Hematopoietic multipotent progenitor cell treated with erythropoietin and hydrocortisone succinate and interleukin-3 and kit ligand, for 15 days (in vitro differentiated cells): Measurements from ENCODE around the gene PPM1E.
"Not testable (repeated sequence)": the region's sequence is repeated elsewhere in the genome, so short reads cannot be mapped to it uniquely, and the experiment has no call there.

ENCODE experiments used
- DNase-seq: peaks from one replicate; pipeline ENCODE4 v3.0.0-alpha.2; 2015; ENCODE audit warnings: low spot score

The PPM1E gene

GRCh38 chr17:58840820-58841612 lies 85.4 kb downstream of the PPM1E start:
- no peak for DNase-seq

- not testable (repeated sequence) for DNase-seq
Observed at GRCh38 chr17:58846413-58846812, 90.8 kb downstream of the PPM1E start.

DNA sequence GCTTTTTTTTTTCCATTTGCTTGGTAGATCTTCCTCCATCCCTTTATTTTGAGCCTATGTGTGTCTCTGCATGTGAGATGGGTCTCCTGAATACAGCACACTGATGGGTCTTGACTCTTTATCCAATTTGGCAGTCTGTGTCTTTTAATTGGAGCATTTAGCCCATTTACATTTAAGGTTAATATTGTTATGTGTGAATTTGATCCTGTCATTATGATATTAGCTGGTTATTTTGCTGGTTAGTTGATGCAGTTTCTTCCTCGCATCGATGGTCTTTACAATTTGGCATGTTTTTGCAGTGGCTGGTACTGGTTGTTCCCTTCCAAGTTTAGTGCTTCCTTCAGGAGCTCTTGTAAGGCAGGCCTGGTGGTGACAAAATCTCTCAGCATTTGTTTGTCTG lies 94.5 kb downstream of the PPM1E start:
- not testable (repeated sequence) for DNase-seq

DNA sequence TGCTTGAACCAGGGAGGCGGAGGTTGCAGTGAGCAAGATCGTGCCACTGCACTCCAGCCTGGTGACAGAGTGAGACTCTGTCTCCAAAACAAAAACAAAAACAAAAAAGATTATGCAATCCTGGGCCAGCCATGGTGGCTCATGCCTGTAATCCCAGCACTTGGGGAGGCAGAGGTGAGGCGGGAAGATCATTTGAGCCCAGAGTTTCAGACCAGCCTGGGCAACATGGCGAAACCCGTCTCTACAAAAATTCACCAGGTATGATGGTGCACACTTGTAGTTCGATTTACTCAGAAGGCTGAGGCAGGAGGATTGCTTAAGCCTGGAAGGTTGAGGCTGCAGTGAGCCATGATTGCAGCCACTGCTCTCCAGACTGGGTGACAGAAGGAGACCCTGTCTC lies 109.6 kb downstream of the PPM1E start:
- DNase-seq: no peak

DNA sequence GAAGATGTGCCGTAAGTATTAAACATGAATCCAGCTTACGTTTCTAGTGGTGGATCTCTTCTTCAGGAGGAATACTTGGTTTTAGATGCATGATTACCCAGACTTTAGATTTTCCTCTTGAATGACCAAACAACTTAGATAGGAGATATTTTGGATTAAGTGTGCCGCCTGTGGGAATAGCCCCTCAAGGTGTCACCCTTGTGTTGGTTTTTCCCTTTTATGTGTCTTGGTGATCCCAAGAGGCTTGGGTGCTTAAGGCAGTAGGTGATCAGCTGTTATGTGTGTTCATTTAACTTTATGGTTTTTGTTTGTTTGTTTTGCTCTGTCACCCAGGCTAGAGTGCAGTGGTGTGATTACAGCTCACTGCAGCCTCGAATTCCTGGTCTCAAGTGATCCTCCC lies 115.1 kb downstream of the PPM1E start:
- no peak for DNase-seq

DNA sequence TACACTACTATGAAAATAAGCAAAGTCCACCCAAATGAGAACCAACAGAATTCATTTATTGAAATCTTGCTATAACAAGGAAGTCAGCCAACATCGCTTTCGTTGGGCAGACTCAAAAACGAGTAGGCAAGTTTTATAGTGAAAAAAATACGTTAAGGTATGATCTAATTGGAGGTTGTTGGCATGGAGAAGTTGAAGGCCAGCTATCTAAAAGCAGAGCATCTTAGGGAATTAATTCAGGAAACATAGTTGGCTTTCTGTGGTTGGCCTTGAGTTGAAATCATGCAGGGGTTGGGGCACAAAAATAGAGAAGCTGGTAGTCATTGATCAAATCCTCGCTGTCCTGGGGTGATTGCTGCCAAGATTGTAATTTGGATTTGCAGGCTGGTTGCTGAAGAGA lies 118.3 kb downstream of the PPM1E start:
- DNase-seq: no peak

DNA sequence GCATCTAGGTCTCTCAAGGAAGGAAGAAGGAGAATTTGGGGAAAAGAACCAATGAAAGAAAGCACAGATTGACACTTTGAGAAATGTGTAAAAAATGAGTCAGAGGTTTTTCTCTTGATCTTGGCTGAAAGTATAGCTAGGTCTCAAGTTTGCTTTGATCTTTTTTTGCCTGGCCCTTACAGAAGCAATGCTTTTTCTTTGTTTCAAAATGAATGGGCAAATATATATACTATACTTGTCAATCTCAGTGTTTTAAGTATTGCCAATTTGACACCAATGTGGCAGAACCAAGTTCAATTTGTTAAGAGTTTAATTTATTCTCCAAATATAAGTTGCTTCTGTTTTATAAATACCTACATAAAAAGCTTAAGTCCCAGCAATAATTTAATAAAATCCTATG lies 119.6 kb downstream of the PPM1E start:
- no peak for DNase-seq

DNA sequence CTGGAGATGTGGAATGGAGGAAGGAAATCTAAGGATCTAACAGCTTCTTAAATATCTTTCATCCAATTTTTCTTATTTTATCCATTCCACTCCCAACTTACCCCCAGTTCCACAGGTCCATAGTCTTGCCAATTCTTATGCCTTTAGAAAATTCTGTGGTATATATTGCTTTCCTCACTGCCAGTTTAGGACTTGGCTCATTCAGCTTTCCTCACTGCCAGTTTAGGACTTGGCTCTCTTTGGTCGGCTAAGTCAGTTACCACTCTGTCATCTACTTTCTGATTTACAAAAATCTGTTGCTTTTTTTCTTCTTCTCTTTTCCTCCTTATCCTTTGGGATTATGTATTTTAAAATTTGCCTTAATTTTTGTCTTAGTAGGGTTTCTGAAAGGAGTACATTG lies 128.5 kb downstream of the PPM1E start:
- no peak for DNase-seq

DNA sequence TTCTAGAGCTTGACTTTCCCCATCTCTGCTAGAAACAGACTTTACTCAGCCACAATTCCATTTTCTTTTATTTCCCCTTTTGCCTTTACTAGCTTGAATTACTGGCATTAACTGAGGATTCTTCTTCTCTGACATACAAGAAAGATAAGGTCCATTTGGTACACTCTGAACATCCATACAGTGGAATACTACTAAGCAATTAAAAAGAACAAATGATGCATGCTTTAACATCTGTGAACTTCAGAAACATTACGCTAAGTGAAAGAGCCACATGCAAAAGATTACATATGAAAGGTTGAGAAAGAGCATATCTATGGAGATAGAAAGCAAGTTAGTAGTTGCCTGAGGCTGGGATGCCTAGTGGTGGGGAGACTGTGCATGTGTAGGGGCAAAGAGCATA lies 130.9 kb downstream of the PPM1E start:
- DNase-seq: no peak

DNA sequence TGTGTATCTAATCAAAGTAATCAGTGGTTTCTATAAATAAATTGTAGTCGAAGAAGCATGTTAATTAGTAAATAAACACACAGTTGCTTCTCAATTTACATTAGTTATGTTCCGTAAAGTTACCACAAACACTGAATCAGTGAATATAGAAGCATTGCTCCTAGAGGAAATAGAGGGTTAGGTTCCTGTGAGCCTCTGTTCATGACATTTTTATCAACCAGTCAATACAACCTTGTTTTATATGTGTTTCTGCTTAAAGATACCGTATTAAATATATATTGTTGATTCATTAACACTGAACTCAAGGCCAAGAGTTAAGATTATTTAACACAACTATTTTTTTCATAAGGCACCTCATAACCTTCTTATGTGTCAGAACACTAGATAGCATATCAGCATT lies 134.3 kb downstream of the PPM1E start:
- no peak for DNase-seq

DNA sequence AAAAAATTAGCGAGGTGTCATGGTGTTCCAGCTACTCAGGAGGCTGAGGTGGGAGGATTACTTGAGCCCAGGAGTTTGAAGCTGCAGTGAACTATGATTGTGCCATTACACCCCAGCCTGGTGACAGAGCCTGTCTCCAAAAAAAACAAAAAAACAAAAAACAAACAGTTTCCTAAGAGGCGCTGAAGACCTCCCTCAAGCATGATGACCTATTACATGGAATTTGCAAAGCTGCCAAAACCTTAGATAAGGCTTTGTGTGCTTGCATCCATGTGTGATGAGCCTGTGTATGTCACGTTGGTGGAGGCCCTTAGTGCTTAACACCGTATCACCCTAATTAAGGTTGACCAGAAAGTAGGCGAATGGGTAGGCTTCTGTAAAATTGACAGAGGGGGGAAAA lies 143.5 kb downstream of the PPM1E start:
- DNase-seq: no peak

DNA sequence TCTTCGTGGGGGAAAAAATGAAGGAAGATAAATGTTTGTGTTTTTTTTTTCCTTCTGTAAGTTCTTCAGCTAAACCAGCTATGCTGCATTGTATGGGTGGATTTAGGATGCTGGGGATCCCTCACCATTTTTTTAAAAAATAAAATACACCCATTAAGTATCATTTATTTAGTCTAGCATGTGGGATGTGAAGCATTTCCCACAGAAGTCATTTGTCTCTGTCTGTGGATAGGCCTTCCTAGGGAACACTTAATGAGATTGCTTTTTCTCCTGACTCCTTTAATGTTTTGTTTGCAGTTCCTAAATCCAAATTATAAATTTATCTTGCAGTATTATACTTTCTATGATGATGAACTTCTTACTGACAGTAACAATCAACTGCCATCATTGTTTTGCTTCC lies 146.7 kb downstream of the PPM1E start:
- DNase-seq: no peak

DNA sequence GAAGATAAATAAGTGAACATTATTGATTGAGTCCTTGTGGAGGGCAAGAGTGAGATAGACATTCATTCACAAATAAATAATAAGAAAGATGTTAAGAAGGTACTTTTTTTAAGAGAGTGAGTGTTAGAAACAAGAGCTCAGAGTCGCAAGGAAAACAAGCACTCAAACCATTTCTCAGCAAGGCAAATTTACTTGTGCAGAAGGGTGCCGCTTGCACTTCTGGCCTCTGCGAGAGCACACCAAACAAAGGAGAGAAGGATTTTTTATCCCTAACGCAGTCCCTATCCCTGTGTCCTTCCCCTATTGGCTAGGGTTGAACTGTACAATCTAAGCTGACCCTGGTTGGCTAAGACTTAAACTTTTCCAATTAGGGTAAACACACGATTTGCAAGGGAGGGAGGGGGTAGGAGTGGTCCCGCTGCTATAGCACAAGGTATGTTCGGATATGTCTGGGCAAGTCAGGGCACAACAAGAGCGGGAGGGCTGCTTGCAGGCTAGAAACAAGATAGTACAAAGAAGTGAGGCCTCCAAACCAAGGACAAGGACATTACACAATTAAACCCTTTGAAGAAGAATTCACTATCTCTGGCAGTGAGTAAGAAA lies 156.2 kb downstream of the PPM1E start:
- DNase-seq: no peak

GRCh38 chr17:58913552-58913951 lies 157.9 kb downstream of the PPM1E start:
- no peak for DNase-seq

GRCh38 chr17:58913971-58914769 lies 158.5 kb downstream of the PPM1E start:
- no peak for DNase-seq

- no peak for DNase-seq
Observed at GRCh38 chr17:58917228-58917627, 161.6 kb downstream of the PPM1E start.

- no peak for DNase-seq
Observed at GRCh38 chr17:58918072-58918471, 162.4 kb downstream of the PPM1E start.

GRCh38 chr17:58918884-58919283 lies 163.2 kb downstream of the PPM1E start:
- DNase-seq: no peak

DNA sequence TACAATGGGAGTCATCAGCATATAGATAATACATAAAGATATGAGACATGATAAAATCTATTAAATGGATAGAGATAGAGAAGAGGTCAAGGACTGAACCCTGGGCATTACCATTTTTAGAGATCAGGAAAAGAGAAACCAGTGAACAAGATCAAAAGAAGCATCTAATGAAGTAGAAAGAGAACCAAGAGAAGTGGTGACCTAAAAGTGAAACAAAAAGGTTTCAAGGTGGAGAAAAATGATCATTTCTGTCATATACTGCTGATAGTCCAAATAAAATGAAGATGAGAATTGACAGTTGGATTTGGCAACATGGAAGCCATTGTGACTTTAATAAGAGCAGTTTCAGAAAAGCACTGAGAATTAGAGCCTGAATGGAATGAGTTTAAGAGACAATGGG lies 165.1 kb downstream of the PPM1E start:
- no peak for DNase-seq

GRCh38 chr17:58932956-58933355 lies 177.3 kb downstream of the PPM1E start:
- DNase-seq: no peak

DNA sequence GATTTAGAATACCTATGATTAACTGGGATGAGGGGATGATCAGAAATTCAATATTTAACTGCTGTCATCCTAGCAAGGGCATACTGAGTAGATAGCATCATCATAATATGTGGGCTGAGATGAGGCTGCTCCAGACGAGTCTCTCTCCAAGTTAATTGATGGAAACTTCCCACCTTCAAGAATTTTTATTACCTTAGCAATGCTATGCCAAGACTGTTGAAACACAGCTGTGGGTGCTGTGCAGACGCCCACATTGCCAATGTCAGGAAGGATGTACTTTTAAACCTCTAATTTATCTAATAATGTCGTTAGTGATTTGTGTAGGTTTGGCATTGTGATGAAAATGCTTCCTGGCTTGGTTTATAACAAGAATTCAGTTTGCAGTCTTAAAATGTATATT lies 180.6 kb downstream of the PPM1E start:
- DNase-seq: no peak

- DNase-seq: no peak
Observed at GRCh38 chr17:58944166-58944565, 188.5 kb downstream of the PPM1E start.

- no peak for DNase-seq
Observed at GRCh38 chr17:58947411-58947810, 191.8 kb downstream of the PPM1E start.
